Stomach (tissue), 4 donors: ENCODE data around the gene SFXN5.

Experiments
- CTCF ChIP-seq, 7 experiments: fragments of 450-650 bp in 4 of 7; fragments of 200-600 bp in 3 of 7; sonication (generic) in 3 of 7; IDR thresholded peaks; one replicate each; pipeline ENCODE4 v1.5.1; 2016 to 2019; ENCODE audit warnings: antibody characterized with exemption in 7 of 7, control low read depth in 2 of 7, mild to moderate bottlenecking in 1 of 7
- POLR2A ChIP-seq, 4 donors: fragments of 450-650 bp; IDR thresholded peaks; one replicate each; pipeline ENCODE4 v1.6.1; 2016; ENCODE audit warnings: antibody characterized with exemption in 4 of 4, control low read depth in 2 of 4, mild to moderate bottlenecking in 1 of 4, moderate library complexity in 1 of 4
- POLR2AphosphoS5 ChIP-seq, 3 donors: sonication (generic); formaldehyde crosslinking; IDR thresholded peaks; one replicate each; pipeline ENCODE4 v1.6.1; 2016; ENCODE audit warnings: antibody characterized with exemption in 3 of 3

- TF ChIP-seq CTCF (IDR thresholded peaks at IDR 0.05) (no peak), POLR2A (IDR thresholded peaks at IDR 0.05) (no peak), POLR2AphosphoS5 (IDR thresholded peaks at IDR 0.05) (no peak)
These were observed 120.8 kb downstream of the SFXN5 start for GRCh38 chr2:72950558-72951255.
